ENCODE results near the gene YIPF5. TPM values are rescaled to one million over a fixed set of nuclear protein-coding genes. Genes with fewer than 3 reads are reported as not detected.

The YIPF5 gene
- total RNA-seq, 1 donor from 2014 or later = 26.1 TPM

- Histone ChIP-seq H3K36me3 (no peaks in the 10 kb centered on the region), H3K4me3 (no peak overlapping the region), H3K4me1 (peaks cover 14% of the 10 kb centered on the region), H3K27me3 (ENCODE audit: low read depth) (peaks cover 92% of the 10 kb centered on the region), H3K27ac (replicated peaks) (no peak overlapping the region), H3K9me3 (replicated peaks) (no peaks in the 10 kb centered on the region)
- no peak for TF ChIP-seq CTCF (IDR thresholded peaks at IDR 0.05; ENCODE audit: borderline replicate concordance)
- no peak for DNase-seq
- intact Hi-C loops (cut with micrococcal nuclease) = no loop called here
Observed at GRCh38 chr5:144206141-144206540, 35.7 kb upstream of the YIPF5 start.

- no peak overlapping the region for H3K27ac ChIP-seq (replicated peaks)
- no peaks in the 10 kb centered on the region for H3K9me3 ChIP-seq (replicated peaks)
- H3K27me3 ChIP-seq (ENCODE audit: low read depth) = peaks cover 92% of the 10 kb centered on the region
- DNase-seq = peak; percentile 17
- peaks cover 14% of the 10 kb centered on the region for H3K4me1 ChIP-seq
- intact Hi-C loops (cut with micrococcal nuclease) = no loop called here
- no peaks in the 10 kb centered on the region for H3K36me3 ChIP-seq
- no peak for TF ChIP-seq CTCF (IDR thresholded peaks at IDR 0.05; ENCODE audit: borderline replicate concordance)
- peak overlapping the region; percentile 44 for H3K4me3 ChIP-seq
Observed at GRCh38 chr5:144205141-144205551, 34.7 kb upstream of the YIPF5 start.

- H3K27me3 ChIP-seq (ENCODE audit: low read depth) = peaks cover 95% of the 10 kb centered on the region
- H3K9me3 ChIP-seq (replicated peaks) = no peaks in the 10 kb centered on the region
- peak; percentile 93 for TF ChIP-seq CTCF (IDR thresholded peaks at IDR 0.05; ENCODE audit: borderline replicate concordance)
- no peak for DNase-seq
- intact Hi-C loops (cut with micrococcal nuclease) = no loop called here
- peaks cover 14% of the 10 kb centered on the region for H3K4me1 ChIP-seq
- no peak overlapping the region for H3K4me3 ChIP-seq
- H3K27ac ChIP-seq (replicated peaks) = no peak overlapping the region
- H3K36me3 ChIP-seq = no peaks in the 10 kb centered on the region
Observed at GRCh38 chr5:144203750-144204596, 33.5 kb upstream of the YIPF5 start.

- no peak overlapping the region for H3K4me3 ChIP-seq
- intact Hi-C loops (cut with micrococcal nuclease) = no loop called here
- no peak for DNase-seq
- no peaks in the 10 kb centered on the region for H3K36me3 ChIP-seq
- TF ChIP-seq CTCF (IDR thresholded peaks at IDR 0.05; ENCODE audit: borderline replicate concordance) = no peak
- H3K4me1 ChIP-seq = peaks cover 14% of the 10 kb centered on the region
- no peak overlapping the region for H3K27ac ChIP-seq (replicated peaks)
- no peaks in the 10 kb centered on the region for H3K9me3 ChIP-seq (replicated peaks)
- peaks cover 95% of the 10 kb centered on the region for H3K27me3 ChIP-seq (ENCODE audit: low read depth)
Observed at GRCh38 chr5:144202726-144203125, 32.3 kb upstream of the YIPF5 start.

DNA sequence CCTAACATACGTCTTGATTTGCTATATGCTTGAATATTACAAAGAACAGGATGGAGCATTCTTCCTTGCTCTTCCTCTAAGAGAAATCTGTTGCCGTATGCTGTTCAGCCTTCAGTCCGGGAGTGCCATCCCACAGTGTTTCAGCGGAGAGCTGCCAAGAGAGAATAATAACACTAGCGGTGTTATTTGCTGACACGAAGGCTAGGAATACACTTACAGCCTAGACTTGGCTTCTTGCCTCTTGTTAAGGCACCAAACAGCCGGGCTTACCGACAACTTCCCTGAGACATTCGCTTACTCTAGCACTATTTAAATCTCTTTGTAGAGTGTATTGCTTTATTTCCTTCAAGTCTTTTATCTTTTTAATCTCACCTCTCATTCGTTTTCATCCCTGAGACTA, 31.6 kb upstream of the YIPF5 start:
- DNase-seq = no peak
- Histone ChIP-seq H3K36me3 (no peaks in the 10 kb centered on the region), H3K27me3 (ENCODE audit: low read depth) (peaks cover 91% of the 10 kb centered on the region), H3K27ac (replicated peaks) (no peak overlapping the region), H3K4me1 (peaks cover 14% of the 10 kb centered on the region), H3K9me3 (replicated peaks) (no peaks in the 10 kb centered on the region), H3K4me3 (no peak overlapping the region)
- intact Hi-C loops (cut with micrococcal nuclease) = no loop called here
- TF ChIP-seq CTCF (IDR thresholded peaks at IDR 0.05; ENCODE audit: borderline replicate concordance) = no peak

Data from left ventricle myocardium inferior (tissue), 1 donor.